ENCODE measurements around the gene REPIN1. TPM values are rescaled to one million over a fixed set of nuclear protein-coding genes. Genes with fewer than 3 reads are reported as not detected.
A peak's percentile ranks its signal among the peaks of the same experiment; 100 is the strongest.

REPIN1 gene
- total RNA-seq, 4 donors from 2014 or later: 47.8 to 71.4 (median 63.9) TPM

GRCh38 chr7:150407588-150408392 lies 39.2 kb downstream of the REPIN1 start:
- no peak for DNase-seq (ENCODE audit: low spot score in 2 of 2)
- WGBS, 2 donors: 95 to 98% methylated on average over 74 to 86 of the region's 91 CpGs
- intact Hi-C loops (cut with DNase I; ENCODE audit: low total_unique reads): no loop called here
- TF ChIP-seq CTCF (IDR thresholded peaks at IDR 0.05) (no peak), POLR2A (IDR thresholded peaks at IDR 0.05) (no peak)
- no peak overlapping the region for H3K4me3 ChIP-seq (ENCODE audit: low read depth, poor library complexity, severe bottlenecking)

GRCh38 chr7:150408393-150409299 lies 40.0 kb downstream of the REPIN1 start:
- intact Hi-C loops (cut with DNase I; ENCODE audit: low total_unique reads): no loop called here
- peak in 1 of 2 donors; percentile 82 for DNase-seq (ENCODE audit: low spot score in 2 of 2)
- no peak overlapping the region for H3K4me3 ChIP-seq (ENCODE audit: low read depth, poor library complexity, severe bottlenecking)
- TF ChIP-seq CTCF (IDR thresholded peaks at IDR 0.05) (no peak), POLR2A (IDR thresholded peaks at IDR 0.05) (no peak)
- WGBS, 2 donors: 84 to 87% methylated on average over 22 of the region's 22 CpGs

DNA sequence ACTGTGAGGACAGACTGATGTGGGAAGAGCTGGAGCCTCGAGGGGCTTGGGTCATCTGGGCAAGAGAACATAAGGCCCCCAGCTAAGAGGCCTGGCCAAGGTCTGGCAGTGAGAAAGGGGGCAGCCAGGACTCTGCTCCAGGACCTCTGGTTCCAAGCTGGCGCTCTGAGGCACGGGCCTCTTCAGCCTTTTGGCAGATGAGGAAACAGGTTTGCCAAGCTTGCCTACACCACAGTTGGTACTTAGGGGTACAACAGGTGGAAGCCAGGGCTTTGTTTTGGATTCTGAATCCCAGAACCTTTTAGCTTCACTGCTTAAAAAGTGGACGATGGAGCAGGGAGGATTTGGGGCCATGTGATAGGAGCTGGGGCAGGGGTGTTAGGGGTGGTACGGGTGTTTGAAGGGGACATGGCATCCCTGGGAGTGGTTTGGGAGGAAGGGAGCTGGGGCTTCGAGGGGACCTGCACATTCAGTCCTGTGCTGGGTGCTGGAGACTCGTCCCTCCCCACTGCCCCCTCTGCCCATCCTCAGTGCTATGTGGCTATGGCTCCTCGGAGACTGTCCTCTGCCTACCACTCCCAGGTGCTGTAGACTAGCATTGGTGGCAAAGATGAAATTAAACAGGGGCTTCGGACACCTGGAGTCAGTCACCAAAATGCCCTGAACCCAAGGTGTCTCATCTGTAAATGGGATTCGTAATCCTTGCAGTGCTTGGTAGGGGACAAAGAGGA lies 40.8 kb downstream of the REPIN1 start:
- TF ChIP-seq CTCF (IDR thresholded peaks at IDR 0.05) (no peak), POLR2A (IDR thresholded peaks at IDR 0.05) (no peak)
- DNase-seq (ENCODE audit: low spot score in 2 of 2): no peak
- H3K4me3 ChIP-seq (ENCODE audit: low read depth, poor library complexity, severe bottlenecking): no peak overlapping the region
- intact Hi-C loops (cut with DNase I; ENCODE audit: low total_unique reads): no loop called here
- WGBS, 2 donors: 75 to 89% methylated on average over 8 to 10 of the region's 10 CpGs

DNA sequence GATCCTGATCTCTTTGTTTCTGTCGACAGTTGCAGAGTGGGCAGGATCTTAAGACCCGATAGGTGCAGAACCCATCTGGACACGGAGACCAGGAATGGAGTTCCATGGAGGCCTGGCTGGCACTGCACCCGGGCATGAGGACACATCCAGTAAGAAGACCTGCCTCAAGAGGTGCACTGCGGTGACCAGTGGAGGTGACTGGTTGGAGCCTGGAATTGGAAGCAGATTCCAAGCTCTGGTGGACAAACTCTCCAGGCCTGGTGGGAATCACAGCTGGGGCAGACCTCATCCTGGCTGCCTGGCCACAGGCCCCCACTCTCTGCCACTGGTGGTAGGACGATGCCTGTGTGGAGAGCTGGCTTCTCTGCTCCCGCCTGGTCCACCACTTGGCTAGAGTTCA lies 41.5 kb downstream of the REPIN1 start:
- TF ChIP-seq CTCF (IDR thresholded peaks at IDR 0.05) (no peak), POLR2A (IDR thresholded peaks at IDR 0.05) (no peak)
- DNase-seq (ENCODE audit: low spot score in 2 of 2): no peak
- intact Hi-C loops (cut with DNase I; ENCODE audit: low total_unique reads): no loop called here
- no peak overlapping the region for H3K4me3 ChIP-seq (ENCODE audit: low read depth, poor library complexity, severe bottlenecking)
- 87 to 89% methylated on average over 7 of the region's 7 CpGs for WGBS, 2 donors

- no peak for DNase-seq (ENCODE audit: low spot score in 2 of 2)
- 60 to 62% methylated on average over 10 of the region's 10 CpGs for WGBS, 2 donors
- TF ChIP-seq POLR2A (IDR thresholded peaks at IDR 0.05) (no peak), CTCF (IDR thresholded peaks at IDR 0.05) (no peak)
- intact Hi-C loops (cut with DNase I; ENCODE audit: low total_unique reads): no loop called here
- no peak overlapping the region for H3K4me3 ChIP-seq (ENCODE audit: low read depth, poor library complexity, severe bottlenecking)
Observed at GRCh38 chr7:150410680-150411346, 42.2 kb downstream of the REPIN1 start.
